IPS-15b (cell line): ENCODE results near the gene FAM43B.

Experiments used
- H3K27me3 ChIP-seq: one replicate; pipeline ENCODE4 v1.6.1; 2013; ENCODE audit warnings: low read length; ENCODE audit not compliant: control insufficient read depth, insufficient read depth
- H3K36me3 ChIP-seq: one replicate; pipeline ENCODE4 v1.6.1; 2013; ENCODE audit warnings: low read length; ENCODE audit not compliant: control insufficient read depth, insufficient read depth
- H3K4me1 ChIP-seq: one replicate; pipeline ENCODE4 v1.6.1; 2013; ENCODE audit warnings: mild to moderate bottlenecking, low read length; ENCODE audit not compliant: control insufficient read depth, insufficient read depth
- H3K4me3 ChIP-seq: one replicate; pipeline ENCODE4 v1.5.1; 2013; ENCODE audit warnings: low read depth, low read length
- H3K9ac ChIP-seq: one replicate; pipeline ENCODE4 v1.6.1; 2013; ENCODE audit warnings: low read depth, mild to moderate bottlenecking, low read length
- H3K9me3 ChIP-seq: one replicate; pipeline ENCODE4 v1.6.1; 2013; ENCODE audit warnings: mild to moderate bottlenecking, low read length; ENCODE audit not compliant: control insufficient read depth, insufficient read depth

The FAM43B gene

DNA sequence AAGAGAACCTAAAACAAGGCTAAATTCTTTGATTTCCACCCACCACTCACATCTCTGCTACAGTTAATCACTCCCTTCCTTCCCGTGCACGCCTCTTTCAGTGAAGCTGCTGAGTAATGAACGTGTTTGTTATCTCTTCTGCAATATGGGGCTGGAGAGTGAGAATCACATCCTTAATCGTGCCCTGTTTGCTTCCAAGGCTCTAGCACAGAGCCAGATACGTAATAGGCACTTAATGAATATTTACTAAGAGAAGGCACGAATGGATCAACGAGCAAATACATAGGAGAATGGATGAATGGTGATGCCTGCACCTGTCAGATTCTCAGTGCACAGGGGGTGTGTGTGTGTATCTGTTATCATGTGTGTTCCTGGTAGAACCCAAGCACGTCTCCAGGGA is 22.1 kb upstream of the FAM43B start:
- Histone ChIP-seq H3K27me3 (peaks cover 5% of the 10 kb centered on the region), H3K9ac (no peak overlapping the region), H3K36me3 (no peaks in the 10 kb centered on the region), H3K9me3 (no peaks in the 10 kb centered on the region), H3K4me3 (no peak overlapping the region), H3K4me1 (no peaks in the 10 kb centered on the region)

GRCh38 chr1:20530901-20531300 is 21.5 kb upstream of the FAM43B start:
- Histone ChIP-seq H3K9me3 (no peaks in the 10 kb centered on the region), H3K4me1 (no peaks in the 10 kb centered on the region), H3K27me3 (peaks cover 5% of the 10 kb centered on the region), H3K9ac (no peak overlapping the region), H3K36me3 (no peaks in the 10 kb centered on the region), H3K4me3 (no peak overlapping the region)

- no peaks in the 10 kb centered on the region for H3K9me3 ChIP-seq
- H3K9ac ChIP-seq = no peak overlapping the region
- no peaks in the 10 kb centered on the region for H3K4me1 ChIP-seq
- H3K27me3 ChIP-seq = peaks cover 5% of the 10 kb centered on the region
- no peak overlapping the region for H3K4me3 ChIP-seq
- H3K36me3 ChIP-seq = no peaks in the 10 kb centered on the region
Observed at GRCh38 chr1:20533635-20534034, 18.7 kb upstream of the FAM43B start.

DNA sequence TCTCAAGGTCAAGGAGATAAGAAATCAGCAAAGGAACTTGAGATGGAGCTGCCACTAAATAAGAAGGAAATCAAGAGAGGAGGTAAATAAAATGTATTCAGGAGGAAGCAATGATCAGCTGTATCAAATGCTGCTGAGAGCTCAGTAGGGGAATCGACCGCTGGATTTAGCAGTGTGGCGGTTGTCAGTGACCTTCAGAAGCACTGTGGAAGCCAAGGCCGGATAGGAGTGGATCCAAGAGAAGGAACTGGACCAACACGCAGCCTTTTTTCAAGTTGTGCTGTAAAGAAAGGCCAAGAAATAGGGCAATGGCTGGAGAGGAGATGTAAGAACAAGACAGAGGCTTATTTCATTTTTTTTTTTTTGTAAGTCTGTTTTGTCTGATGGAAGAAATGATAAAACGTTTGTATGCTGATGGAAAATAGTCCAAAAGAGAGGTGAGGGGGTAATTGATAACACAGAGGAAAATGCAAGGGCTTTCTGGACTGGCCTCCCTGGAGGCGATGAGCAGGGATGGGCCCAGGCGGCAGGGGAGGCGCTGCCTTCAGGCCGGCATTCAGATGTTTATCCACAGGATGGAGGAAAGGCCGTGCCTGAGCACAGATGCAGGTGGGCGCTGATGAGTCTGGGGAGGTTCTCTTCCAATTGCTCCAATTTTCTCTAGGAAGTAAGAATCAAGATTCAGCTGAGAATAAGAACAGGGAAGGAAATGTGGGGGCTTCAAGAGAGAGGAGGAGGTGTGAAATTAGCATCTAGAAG is 17.5 kb upstream of the FAM43B start:
- Histone ChIP-seq H3K4me1 (no peaks in the 10 kb centered on the region), H3K4me3 (no peak overlapping the region), H3K27me3 (peaks cover 6% of the 10 kb centered on the region), H3K36me3 (no peaks in the 10 kb centered on the region), H3K9ac (no peak overlapping the region), H3K9me3 (no peaks in the 10 kb centered on the region)

DNA sequence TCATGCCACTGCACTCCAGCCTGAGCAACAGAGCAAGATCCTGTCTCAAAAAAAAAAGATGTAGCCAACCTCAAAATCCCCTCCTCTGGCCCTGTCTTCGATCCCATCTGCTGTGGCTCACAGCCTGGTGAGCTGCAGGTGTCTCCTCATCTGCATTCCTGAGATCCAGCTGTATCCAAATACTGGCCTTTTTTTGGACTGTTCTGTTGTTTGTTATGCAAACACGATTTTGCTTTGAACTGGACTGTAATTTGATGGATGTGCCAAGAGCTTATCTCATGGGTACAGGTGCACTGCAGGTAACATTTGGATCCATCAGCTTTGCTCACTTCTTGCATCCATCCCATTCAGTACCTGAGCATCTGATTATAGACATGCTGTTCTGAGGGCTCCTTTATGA is 14.1 kb upstream of the FAM43B start:
- Histone ChIP-seq H3K9ac (no peak overlapping the region), H3K9me3 (no peaks in the 10 kb centered on the region), H3K27me3 (peaks cover 4% of the 10 kb centered on the region)

GRCh38 chr1:20538760-20539551 is 13.4 kb upstream of the FAM43B start:
- H3K9me3 ChIP-seq = no peaks in the 10 kb centered on the region
- peaks cover 4% of the 10 kb centered on the region for H3K27me3 ChIP-seq
- no peaks in the 10 kb centered on the region for H3K4me1 ChIP-seq
- no peak overlapping the region for H3K9ac ChIP-seq
- no peaks in the 10 kb centered on the region for H3K36me3 ChIP-seq
- H3K4me3 ChIP-seq = no peak overlapping the region

More for the DNA sequence above, 14.1 kb upstream of the FAM43B start:
- Histone ChIP-seq H3K36me3 (no peaks in the 10 kb centered on the region), H3K4me1 (no peaks in the 10 kb centered on the region), H3K4me3 (no peak overlapping the region)

DNA sequence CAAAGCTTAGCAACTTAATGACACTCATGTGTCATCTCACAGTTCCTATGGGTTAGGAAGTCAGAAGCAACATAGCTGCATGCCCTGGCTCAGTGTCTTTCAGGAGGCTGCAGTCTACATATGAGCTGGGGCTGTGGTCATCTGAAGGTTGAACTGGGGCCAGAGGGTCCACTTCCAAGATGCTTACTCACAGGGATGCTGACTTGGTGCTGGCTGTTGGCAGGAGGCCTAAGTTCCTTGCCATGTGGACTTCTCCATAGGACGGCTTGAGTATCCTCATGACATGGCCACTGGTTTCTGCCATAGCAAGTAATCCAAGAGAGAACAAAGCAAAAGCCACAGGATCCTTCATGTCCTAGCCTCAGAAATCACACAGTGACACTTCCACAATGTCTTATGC is 12.1 kb upstream of the FAM43B start:
- H3K4me3 ChIP-seq = no peak overlapping the region
- peaks cover 6% of the 10 kb centered on the region for H3K27me3 ChIP-seq
- H3K9me3 ChIP-seq = no peaks in the 10 kb centered on the region
- H3K9ac ChIP-seq = no peak overlapping the region
- no peaks in the 10 kb centered on the region for H3K4me1 ChIP-seq
- no peaks in the 10 kb centered on the region for H3K36me3 ChIP-seq

GRCh38 chr1:20546637-20547036 is 5.7 kb upstream of the FAM43B start:
- Histone ChIP-seq H3K9me3 (no peaks in the 10 kb centered on the region), H3K27me3 (peaks cover 17% of the 10 kb centered on the region), H3K36me3 (no peaks in the 10 kb centered on the region), H3K9ac (no peak overlapping the region), H3K4me3 (no peak overlapping the region), H3K4me1 (no peaks in the 10 kb centered on the region)

GRCh38 chr1:20551161-20551560 is 1.2 kb upstream of the FAM43B start:
- Histone ChIP-seq H3K9ac (no peak overlapping the region), H3K4me1 (no peaks in the 10 kb centered on the region), H3K27me3 (peaks cover 56% of the 10 kb centered on the region), H3K36me3 (no peaks in the 10 kb centered on the region), H3K4me3 (peak overlapping the region; percentile 61), H3K9me3 (no peaks in the 10 kb centered on the region)

- Histone ChIP-seq H3K4me3 (peak overlapping the region; percentile 61), H3K36me3 (no peaks in the 10 kb centered on the region), H3K4me1 (no peaks in the 10 kb centered on the region), H3K9ac (peak overlapping the region; percentile 54), H3K9me3 (no peaks in the 10 kb centered on the region), H3K27me3 (peaks cover 65% of the 10 kb centered on the region)
Observed at GRCh38 chr1:20552728-20553445, 514 bp downstream of the FAM43B start.

- Histone ChIP-seq H3K36me3 (no peaks in the 10 kb centered on the region), H3K27me3 (peaks cover 65% of the 10 kb centered on the region)
Observed at GRCh38 chr1:20555025-20555757, 2.8 kb downstream of the FAM43B start.

More at GRCh38 chr1:20555025-20555757, 2.8 kb downstream of the FAM43B start:
- H3K4me1 ChIP-seq = no peaks in the 10 kb centered on the region
- H3K4me3 ChIP-seq = no peak overlapping the region
- no peak overlapping the region for H3K9ac ChIP-seq
- H3K9me3 ChIP-seq = no peaks in the 10 kb centered on the region
